H9 (cell line): ENCODE measurements around the gene ASB4. TPM values are rescaled to one million over a fixed set of nuclear protein-coding genes. Genes with fewer than 3 reads are reported as not detected.

Source experiments
- DNase-seq: peaks from one replicate; pipeline ENCODE4 v3.0.0-alpha.2; 2017
- H2AFZ ChIP-seq: one replicate; pipeline ENCODE4 v1.6.1; 2013; ENCODE audit warnings: mild to moderate bottlenecking, low read length, control low read depth, moderate library complexity
- H2AK5ac ChIP-seq: 2 replicates; pipeline ENCODE4 v1.6.1; 2013; ENCODE audit warnings: low read length, control low read depth, mixed read lengths; ENCODE audit not compliant: insufficient read length
- H2BK120ac ChIP-seq: one replicate; pipeline ENCODE4 v1.6.1; 2013; ENCODE audit warnings: low read depth, mild to moderate bottlenecking, low read length, control low read depth, inconsistent platforms; ENCODE audit not compliant: poor library complexity, severe bottlenecking
- H2BK12ac ChIP-seq: 2 replicates; pipeline ENCODE4 v1.6.1; 2013; ENCODE audit warnings: low read length, control low read depth, mixed read lengths, low read depth; ENCODE audit not compliant: insufficient read length
- H2BK15ac ChIP-seq: 2 replicates; pipeline ENCODE4 v1.6.1; 2013; ENCODE audit warnings: low read depth, low read length, control low read depth
- H2BK20ac ChIP-seq: one replicate; pipeline ENCODE4 v1.6.1; 2013; ENCODE audit warnings: low read depth, mild to moderate bottlenecking, low read length, control low read depth, inconsistent platforms; ENCODE audit not compliant: poor library complexity, severe bottlenecking
- H2BK5ac ChIP-seq: 2 replicates; pipeline ENCODE4 v1.6.1; 2013; ENCODE audit warnings: low read length, control low read depth, mixed read lengths; ENCODE audit not compliant: insufficient read length
- H3K14ac ChIP-seq: 2 replicates; pipeline ENCODE4 v1.6.1; 2013; ENCODE audit warnings: low read length, control low read depth; ENCODE audit not compliant: insufficient read depth
- H3K18ac ChIP-seq: 2 replicates; pipeline ENCODE4 v1.6.1; 2013; ENCODE audit warnings: low read depth, mild to moderate bottlenecking, mixed read lengths, low read length, control low read depth; ENCODE audit not compliant: insufficient read length
- H3K23ac ChIP-seq: 2 replicates; pipeline ENCODE4 v1.6.1; 2013; ENCODE audit warnings: low read length, control low read depth, mixed read lengths, low read depth; ENCODE audit not compliant: insufficient read length
- H3K23me2 ChIP-seq: 2 replicates; pipeline ENCODE4 v1.6.1; 2013; ENCODE audit warnings: low read depth, mild to moderate bottlenecking, mixed read lengths, low read length, control low read depth; ENCODE audit not compliant: insufficient read length, poor library complexity, severe bottlenecking
- H3K27ac ChIP-seq: 2 replicates; pipeline ENCODE4 v1.5.1; 2013; ENCODE audit warnings: low read length, control low read depth, mixed read lengths, low read depth; ENCODE audit not compliant: insufficient read length
- H3K27me3 ChIP-seq: 2 replicates; pipeline ENCODE4 v1.6.1; 2013; ENCODE audit warnings: low read length, control low read depth, inconsistent platforms; ENCODE audit not compliant: insufficient read depth
- H3K4ac ChIP-seq: 2 replicates; pipeline ENCODE4 v1.6.1; 2013; ENCODE audit warnings: low read depth, mild to moderate bottlenecking, control low read depth, inconsistent platforms, low read length, moderate library complexity
- H3K4me1 ChIP-seq: 2 replicates; pipeline ENCODE4 v1.6.1; 2013; ENCODE audit warnings: low read length, control low read depth, inconsistent platforms; ENCODE audit not compliant: insufficient read depth
- H3K4me2 ChIP-seq: 2 replicates; pipeline ENCODE4 v1.6.1; 2013; ENCODE audit warnings: low read length, control low read depth, mixed read lengths; ENCODE audit not compliant: insufficient read length, insufficient read depth
- H3K56ac ChIP-seq: 2 replicates; pipeline ENCODE4 v1.6.1; 2013; ENCODE audit warnings: low read depth, mild to moderate bottlenecking, mixed read lengths, low read length, control low read depth; ENCODE audit not compliant: insufficient read length
- H3K79me1 ChIP-seq: 2 replicates; pipeline ENCODE4 v1.6.1; 2013; ENCODE audit warnings: low read depth, mild to moderate bottlenecking, moderate library complexity, low read length, control low read depth, inconsistent platforms; ENCODE audit not compliant: insufficient read depth, poor library complexity, severe bottlenecking
- H3K79me2 ChIP-seq: 2 replicates; pipeline ENCODE4 v1.6.1; 2013; ENCODE audit warnings: low read length, control low read depth, inconsistent platforms; ENCODE audit not compliant: insufficient read depth
- H3K9ac ChIP-seq: 2 replicates; pipeline ENCODE4 v1.6.1; 2013; ENCODE audit warnings: low read length, control low read depth, mixed read lengths; ENCODE audit not compliant: insufficient read length; ENCODE audit errors: extremely low read depth
- H3K9me3 ChIP-seq: one replicate; pipeline ENCODE4 v1.6.1; 2013; ENCODE audit warnings: low read depth, low read length, inconsistent platforms; ENCODE audit not compliant: control insufficient read depth
- H3T11ph ChIP-seq: one replicate; pipeline ENCODE4 v1.6.1; 2013; ENCODE audit warnings: mild to moderate bottlenecking, low read length, control low read depth, inconsistent platforms
- H4K20me1 ChIP-seq: one replicate; pipeline ENCODE4 v1.6.1; 2013; ENCODE audit not compliant: control insufficient read depth, insufficient read length, insufficient read depth
- H4K5ac ChIP-seq: 2 replicates; pipeline ENCODE4 v1.6.1; 2013; ENCODE audit warnings: low read depth, mild to moderate bottlenecking, mixed read lengths, low read length, control low read depth; ENCODE audit not compliant: insufficient read length
- H4K8ac ChIP-seq: replicated peaks from 2 replicates; pipeline ENCODE4 v1.6.1; 2013; ENCODE audit warnings: low read length, control low read depth, mixed read lengths, low read depth; ENCODE audit not compliant: insufficient read length
- H4K91ac ChIP-seq: 2 replicates; pipeline ENCODE4 v1.6.1; 2013; ENCODE audit warnings: low read depth, mild to moderate bottlenecking, moderate library complexity, mixed read lengths, low read length, control low read depth; ENCODE audit not compliant: insufficient read length
- H3K27ac Mint-ChIP-seq, 3 experiments: 2 replicates in 2 of 3; 3 replicates in 1 of 3; pipeline ENCODE4 v1.8.0; 2020 to 2021; ENCODE audit warnings: mixed read lengths in 3 of 3, mild to moderate bottlenecking in 1 of 3, moderate library complexity in 1 of 3
- H3K27me3 Mint-ChIP-seq: 2 replicates; pipeline ENCODE4 v1.8.0; 2021; ENCODE audit warnings: low read depth, mild to moderate bottlenecking, moderate library complexity, mixed read lengths
- H3K36me3 Mint-ChIP-seq, 3 experiments: 2 replicates in 2 of 3; 3 replicates in 1 of 3; pipeline ENCODE4 v1.8.0; 2020 to 2021; ENCODE audit warnings: low read depth in 3 of 3, mixed read lengths in 3 of 3; ENCODE audit not compliant: insufficient read depth in 1 of 3
- H3K4me1 Mint-ChIP-seq, 2 experiments: 2 replicates each; pipeline ENCODE4 v1.8.0; 2020; ENCODE audit warnings: mixed read lengths in 2 of 2
- H3K4me3 Mint-ChIP-seq, 2 experiments: 2 replicates in 1 of 2; 3 replicates in 1 of 2; pipeline ENCODE4 v1.8.0; 2020 to 2021; ENCODE audit warnings: mild to moderate bottlenecking in 2 of 2, mixed read lengths in 2 of 2, moderate library complexity in 1 of 2
- H3K9me3 Mint-ChIP-seq, 2 experiments: 2 replicates in 1 of 2; 3 replicates in 1 of 2; pipeline ENCODE4 v1.8.0; 2020; ENCODE audit warnings: mild to moderate bottlenecking in 2 of 2, mixed read lengths in 2 of 2, moderate library complexity in 1 of 2
- CTCF ChIP-seq: fragments of 200-600 bp; sonication (generic); conservative IDR thresholded peaks from 3 replicates; pipeline ENCODE4 v1.8.0; 2021; ENCODE audit warnings: antibody characterized with exemption, mild to moderate bottlenecking
- WGBS: extraction: QIAGEN DNeasy Blood & Tissue Kit; methylation state at CpG from one replicate; pipeline ENCODE4 v1.1.7; 2013; ENCODE audit warnings: missing lambda C conversion rate, low lambda C conversion rate, mixed read lengths; ENCODE audit not compliant: insufficient read length; ENCODE audit errors: extremely low coverage; 5-methylcytosine and 5-hydroxymethylcytosine counted together
- total RNA-seq: library from RNA; stranded (reverse); gene quantifications from 2 replicates; pipeline ENCODE4 v1.2.1, GENCODE V29; 2021

Gene ASB4
- total RNA-seq, 1 experiment from 2014 or later, result not detected

GRCh38 chr7:95582578-95583293, 97.0 kb downstream of the ASB4 start:
- H3K23me2 ChIP-seq, result no peaks in the 10 kb centered on the region
- no peak overlapping the region for H3T11ph ChIP-seq
- Mint-ChIP-seq H3K4me1 (no peaks in the 10 kb centered on the region), H3K4me3 (no peak overlapping the region), H3K27me3 (no peaks in the 10 kb centered on the region; the same call in 1 of the 2 replicates), H3K27ac (no peak overlapping the region), H3K36me3 (no peaks in the 10 kb centered on the region), H3K9me3 (no peaks in the 10 kb centered on the region)
- no peak overlapping the region for H2BK15ac ChIP-seq
- no peak overlapping the region for H3K18ac ChIP-seq
- DNase-seq, result no peak
- H3K4me2 ChIP-seq, result no peak overlapping the region
- TF ChIP-seq CTCF, result no peak
- H3K23ac ChIP-seq, result no peak overlapping the region
- H3K27ac ChIP-seq, result no peak overlapping the region
- H3K4ac ChIP-seq, result no peak overlapping the region
- H3K9ac ChIP-seq, result no peak overlapping the region
- no peaks in the 10 kb centered on the region for H3K4me1 ChIP-seq
- H2AK5ac ChIP-seq, result no peak overlapping the region
- no peak overlapping the region for H4K8ac ChIP-seq
- H4K5ac ChIP-seq, result no peak overlapping the region
- H2BK5ac ChIP-seq, result no peak overlapping the region
- H3K27me3 ChIP-seq, result no peaks in the 10 kb centered on the region
- no peak overlapping the region for H2BK120ac ChIP-seq
- H4K20me1 ChIP-seq, result no peaks in the 10 kb centered on the region
- H3K56ac ChIP-seq, result no peak overlapping the region
- H2BK20ac ChIP-seq, result no peak overlapping the region
- no CpG with 5 or more reads among the region's 4 CpGs for WGBS
- no peak overlapping the region for H2AFZ ChIP-seq
- no peak overlapping the region for H4K91ac ChIP-seq
- H2BK12ac ChIP-seq, result no peak overlapping the region
- H3K14ac ChIP-seq, result no peak overlapping the region
- H3K79me2 ChIP-seq, result no peaks in the 10 kb centered on the region
- H3K9me3 ChIP-seq, result no peaks in the 10 kb centered on the region
- H3K79me1 ChIP-seq, result no peaks in the 10 kb centered on the region
